ENCODE measurements around the gene C9orf152. TPM values are rescaled to one million over a fixed set of nuclear protein-coding genes. Genes with fewer than 3 reads are reported as not detected.
A peak's percentile ranks its signal among the peaks of the same experiment; 100 is the strongest.

C9orf152 gene
- total and polyA plus RNA-seq, 2 of the 13 experiments (the other 11 are each of a cell fraction or from before 2014, with no cell fraction given) = 0.24 to 0.48 TPM

- TF ChIP-seq THRA (CRISPR knock-in tag; IDR thresholded peaks at IDR 0.05; ENCODE audit: borderline replicate concordance) (peak; percentile 53; the same call in 1 of the 2 replicates), ZNF292 (CRISPR knock-in tag; IDR thresholded peaks at IDR 0.05; ENCODE audit: borderline replicate concordance, low read depth) (peak; percentile 75), ZNF646 (CRISPR knock-in tag; IDR thresholded peaks at IDR 0.05) (peak; percentile 21; the same call in 1 of the 2 replicates), ZNF136 (CRISPR knock-in tag; IDR thresholded peaks at IDR 0.05; ENCODE audit: low read depth) (peak; percentile 46; the same call in 1 of the 2 replicates), MED1 (CRISPR knock-in tag; IDR thresholded peaks at IDR 0.05) (peak; percentile 89), TAF1 (CRISPR knock-in tag; IDR thresholded peaks at IDR 0.05) (0 out of 2 replicates have a peak, but pooled peaks have one; percentile 8), THAP11 (CRISPR knock-in tag; IDR thresholded peaks at IDR 0.05) (peak; percentile 67), MIXL1 (CRISPR knock-in tag; IDR thresholded peaks at IDR 0.05) (peak; percentile 76; the same call in 1 of the 2 replicates), GMEB2 (CRISPR knock-in tag; IDR thresholded peaks at IDR 0.05; ENCODE audit: low read depth) (peak; percentile 16; the same call in 1 of the 2 replicates), CREBL2 (CRISPR knock-in tag; IDR thresholded peaks at IDR 0.05; ENCODE audit: borderline replicate concordance) (no peak), ZSCAN30 (CRISPR knock-in tag; IDR thresholded peaks at IDR 0.05) (no peak), ZNF331 (CRISPR knock-in tag; IDR thresholded peaks at IDR 0.05) (peak; percentile 79; the same call in 1 of the 2 replicates), ZNF564 (CRISPR knock-in tag; IDR thresholded peaks at IDR 0.05) (peak; percentile 72; the same call in 1 of the 2 replicates), SP4 (CRISPR knock-in tag; IDR thresholded peaks at IDR 0.05) (0 out of 2 replicates have a peak, but pooled peaks have one; percentile 41), NONO (IDR thresholded peaks at IDR 0.05) (no peak), NONO (CRISPR knock-in tag; conservative IDR thresholded peaks at IDR 0.05) (peak; percentile 84), FOXK1 (CRISPR knock-in tag; IDR thresholded peaks at IDR 0.05; ENCODE audit: borderline replicate concordance, low read depth) (0 out of 2 replicates have a peak, but pooled peaks have one; percentile 23), ZFP41 (CRISPR knock-in tag; IDR thresholded peaks at IDR 0.05; ENCODE audit: borderline replicate concordance) (no peak), ZNF430 (CRISPR knock-in tag; IDR thresholded peaks at IDR 0.05) (peak; percentile 74; the same call in 1 of the 2 replicates), ZSCAN25 (CRISPR knock-in tag; IDR thresholded peaks at IDR 0.05) (no peak)
These were observed 12.8 kb upstream of the C9orf152 start (continued) for GRCh38 chr9:110220809-110221208.

Data from HepG2 (cell line).